ENCODE data around the gene BACE1-AS.
"Not testable (repeated sequence)": the region's sequence is repeated elsewhere in the genome, so short reads cannot be mapped to it uniquely, and the experiment has no call there.

BACE1-AS gene

DNA sequence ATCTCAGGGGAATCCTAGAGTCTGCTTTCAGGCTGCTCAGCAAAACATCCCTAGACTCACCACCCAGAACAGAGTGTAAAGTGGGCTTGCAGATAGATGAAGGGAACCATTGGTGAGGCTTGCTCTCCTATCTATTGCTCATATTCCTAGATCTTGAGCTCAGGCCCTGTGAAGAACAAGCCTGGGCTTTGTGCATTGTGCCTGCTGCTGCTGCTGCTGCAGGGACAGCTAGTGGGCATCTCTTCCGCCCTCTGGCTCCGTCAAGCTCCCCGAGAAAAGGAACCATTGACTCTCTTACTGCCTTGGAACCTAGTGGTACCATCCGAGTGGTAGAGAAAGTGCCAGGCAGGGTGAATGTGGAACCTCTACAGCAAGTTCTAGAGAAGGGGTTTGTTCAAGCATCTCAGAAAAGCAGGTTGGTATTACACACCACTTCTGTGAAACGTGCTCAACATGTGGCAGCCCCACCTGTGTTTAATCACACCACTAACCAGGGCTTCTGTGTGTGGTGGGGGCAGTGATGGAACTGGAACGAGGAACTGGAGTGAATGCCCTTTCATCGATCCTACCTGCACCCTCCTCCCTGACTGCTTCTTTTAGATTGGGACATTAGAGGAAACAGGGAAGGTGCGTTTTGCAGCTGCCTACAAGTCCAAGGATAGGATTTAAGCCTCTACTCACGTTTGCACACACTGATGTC lies 4.4 kb downstream of the BACE1-AS start:
- DNase-seq, result no peak

DNA sequence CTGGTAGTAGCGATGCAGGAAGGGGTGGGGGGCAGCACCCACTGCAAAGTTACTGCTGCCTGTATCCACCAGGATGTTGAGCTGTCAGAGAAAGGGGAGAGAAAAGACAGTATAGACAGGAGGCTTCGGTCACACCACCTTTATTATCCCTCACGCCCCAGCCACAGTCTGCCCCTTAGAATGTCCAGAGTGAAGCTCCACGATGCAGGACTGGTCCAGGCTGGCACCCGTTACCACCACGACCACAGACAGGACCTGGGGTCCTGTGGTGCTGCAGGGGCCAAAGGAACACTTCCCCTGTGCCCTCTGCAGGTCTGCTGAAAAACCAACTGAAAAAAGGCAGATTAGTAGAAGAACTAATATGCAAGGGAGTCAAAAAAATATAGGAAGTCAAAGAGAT lies 5.7 kb downstream of the BACE1-AS start:
- DNase-seq, result no peak

DNA sequence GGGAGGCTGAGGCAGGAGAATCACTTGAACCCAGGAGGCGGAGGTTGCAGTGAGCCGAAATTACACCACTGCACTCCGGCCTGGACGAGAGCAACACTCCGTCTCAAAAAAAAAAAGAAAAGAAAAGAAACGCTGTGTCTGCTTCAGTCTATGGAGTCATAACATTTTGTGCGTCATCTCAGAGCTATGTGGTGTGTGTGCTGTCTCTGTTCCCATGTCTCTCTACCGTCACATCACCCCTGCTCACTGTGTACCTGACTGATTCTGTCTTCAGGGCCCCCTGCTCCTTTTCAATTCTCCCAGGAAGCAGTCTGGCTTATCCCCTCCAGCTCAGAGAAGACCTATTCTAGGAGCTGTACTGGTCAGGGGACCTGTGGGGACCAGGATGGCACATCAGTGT lies 7.0 kb downstream of the BACE1-AS start:
- DNase-seq, result no peak

DNA sequence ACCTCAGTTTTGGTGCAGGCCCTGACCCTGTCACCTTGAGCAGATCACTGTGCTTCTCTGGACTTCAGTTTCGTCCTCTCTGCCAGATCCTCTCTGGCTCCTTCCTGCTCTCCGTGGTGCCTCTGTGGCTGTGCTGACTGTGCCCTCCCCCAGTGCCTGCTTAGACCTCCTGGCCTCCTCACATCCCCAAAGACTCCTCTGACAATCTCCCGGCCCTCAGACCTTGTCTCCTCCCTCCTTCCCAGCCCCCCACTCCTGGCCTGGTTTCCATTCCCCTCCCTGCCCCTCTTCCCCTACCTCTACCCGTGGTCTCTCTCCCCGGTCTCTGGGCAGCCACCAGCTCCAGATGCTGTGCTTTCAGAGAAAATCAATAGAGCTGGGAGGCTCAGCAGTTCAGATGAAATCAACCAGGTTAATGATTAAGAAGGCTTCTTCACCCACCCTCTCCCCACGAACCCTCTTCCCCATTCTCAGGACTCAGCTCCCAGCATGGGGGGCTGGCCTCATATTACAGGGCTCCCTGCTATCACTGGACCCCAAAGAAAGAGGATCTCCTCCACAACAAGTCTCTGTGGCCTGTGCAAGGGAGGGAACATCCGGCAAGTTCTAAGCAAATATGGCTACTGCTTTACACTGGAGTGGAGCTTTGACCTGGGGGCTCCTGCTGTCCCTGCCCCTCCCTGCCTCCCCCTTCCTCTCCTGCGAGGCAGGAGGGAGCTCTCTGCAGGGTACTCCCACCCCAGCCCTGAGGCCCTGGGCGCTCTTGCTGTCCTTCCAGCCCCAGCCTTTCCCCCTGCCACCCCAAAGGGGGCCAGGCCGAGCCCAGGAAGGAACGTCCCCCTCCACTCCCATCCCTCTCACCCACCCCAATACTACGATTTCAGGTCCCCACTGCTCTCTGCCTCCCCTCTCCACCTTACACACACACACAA lies 8.5 kb downstream of the BACE1-AS start:
- no peak for DNase-seq

DNA sequence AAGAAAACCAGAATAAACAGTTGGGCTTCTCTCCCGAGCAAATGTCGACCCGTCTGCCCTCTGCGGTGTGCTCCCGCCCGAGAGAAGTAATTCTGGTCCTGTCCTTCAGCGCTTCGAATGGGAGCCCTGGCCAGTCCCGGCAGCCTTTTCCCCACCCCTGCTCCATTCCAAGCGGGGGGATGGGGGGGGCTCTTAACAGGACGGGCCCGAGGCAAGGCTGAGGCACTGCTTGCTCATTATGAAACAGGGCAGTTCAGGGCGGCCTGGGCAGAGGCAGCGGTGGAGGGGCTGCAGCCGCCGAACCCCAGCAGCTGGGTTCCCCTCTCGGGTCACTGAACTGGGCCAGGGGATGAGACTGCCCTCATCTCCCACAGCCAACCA lies 9.1 kb downstream of the BACE1-AS start:
- DNase-seq, result no peak

DNA sequence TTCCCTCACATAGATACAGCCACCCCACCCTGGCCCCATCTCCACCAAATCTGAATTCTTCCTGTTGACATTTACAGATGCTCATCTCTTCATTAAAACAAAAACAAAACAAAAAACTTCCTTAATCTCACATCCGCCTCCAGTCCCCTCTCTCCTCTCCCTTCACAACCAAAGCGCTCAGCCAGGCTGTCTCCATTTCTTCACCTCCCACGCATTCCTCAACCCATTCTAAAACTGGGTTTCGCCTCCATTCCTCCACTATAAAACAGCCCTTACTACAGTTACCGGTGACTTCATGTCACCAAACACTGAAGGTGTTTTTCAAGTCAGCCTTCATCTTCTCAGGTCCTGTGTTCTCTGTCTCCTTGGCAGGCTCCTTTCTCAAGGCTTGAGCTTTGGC lies 9.6 kb downstream of the BACE1-AS start:
- no peak for DNase-seq

DNA sequence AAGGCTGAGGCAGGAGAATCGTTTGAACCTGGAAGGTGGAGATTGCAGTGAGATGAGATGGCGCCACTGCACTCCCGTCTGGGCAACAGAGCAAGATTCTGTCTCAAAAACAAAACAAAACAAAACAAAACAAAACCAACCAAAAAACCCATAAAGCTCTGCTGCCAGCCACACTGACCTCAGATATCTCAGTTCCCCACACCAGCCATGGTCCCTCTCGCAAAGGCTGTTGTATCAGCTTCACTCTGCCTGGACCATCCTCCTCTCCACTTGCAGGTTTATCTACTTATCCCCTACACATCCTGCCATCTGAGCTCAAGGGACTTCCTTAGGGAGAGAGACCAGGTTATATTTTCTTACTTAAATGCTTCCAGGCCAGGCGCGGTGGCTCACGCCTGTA lies 11.1 kb downstream of the BACE1-AS start:
- DNase-seq, result no peak

DNA sequence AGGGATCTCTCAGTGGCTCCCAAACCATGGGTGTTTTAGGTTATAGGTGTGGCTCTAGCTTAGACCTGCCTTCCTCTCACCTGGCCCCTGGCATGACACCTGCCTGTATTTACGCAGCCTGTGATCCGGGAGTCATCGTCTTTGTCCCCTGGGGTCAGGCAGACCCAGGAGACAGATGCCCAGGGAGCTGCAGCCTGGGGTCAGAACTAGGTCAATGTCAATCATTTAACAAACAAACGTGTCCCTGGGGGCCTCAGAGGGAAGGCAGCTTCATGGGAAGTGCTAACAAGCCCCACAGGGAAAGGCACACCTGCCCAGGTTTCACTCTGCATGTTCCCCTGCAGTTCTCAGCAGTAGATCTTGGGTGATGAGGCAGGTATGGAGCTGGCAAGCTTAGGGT lies 12.0 kb downstream of the BACE1-AS start:
- DNase-seq, result no peak

DNA sequence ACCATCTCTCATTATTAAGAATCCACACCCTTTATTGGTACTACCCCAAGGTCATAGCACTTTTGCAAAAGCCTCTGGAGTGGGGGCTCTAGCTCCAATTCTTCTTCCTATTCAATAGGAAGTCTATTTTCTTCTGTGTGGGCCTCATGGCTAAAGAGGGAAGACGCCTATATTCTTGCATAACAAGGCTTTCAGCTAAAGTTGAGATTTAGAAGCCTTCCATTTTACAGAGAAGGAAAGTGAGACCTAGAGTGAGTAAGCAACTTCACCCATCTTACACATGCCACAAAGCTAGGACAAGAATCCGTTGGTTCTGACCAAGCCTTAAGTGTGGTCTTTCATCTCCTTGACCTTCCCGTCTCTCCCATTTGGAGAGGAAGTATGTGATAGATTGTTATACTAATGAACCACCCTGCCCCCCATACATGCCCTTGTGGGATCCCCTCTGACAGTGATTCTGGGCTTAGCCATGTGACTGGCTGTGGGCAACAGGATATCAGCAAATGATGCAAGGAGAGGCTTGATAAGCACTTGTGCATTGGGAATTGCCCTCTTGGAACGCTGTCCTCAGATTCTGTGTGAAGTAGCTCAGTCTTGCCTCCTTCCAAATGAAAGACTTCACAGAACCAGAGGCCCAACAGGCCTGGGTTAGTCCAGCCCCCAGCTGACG lies 12.6 kb downstream of the BACE1-AS start:
- no peak for DNase-seq

DNA sequence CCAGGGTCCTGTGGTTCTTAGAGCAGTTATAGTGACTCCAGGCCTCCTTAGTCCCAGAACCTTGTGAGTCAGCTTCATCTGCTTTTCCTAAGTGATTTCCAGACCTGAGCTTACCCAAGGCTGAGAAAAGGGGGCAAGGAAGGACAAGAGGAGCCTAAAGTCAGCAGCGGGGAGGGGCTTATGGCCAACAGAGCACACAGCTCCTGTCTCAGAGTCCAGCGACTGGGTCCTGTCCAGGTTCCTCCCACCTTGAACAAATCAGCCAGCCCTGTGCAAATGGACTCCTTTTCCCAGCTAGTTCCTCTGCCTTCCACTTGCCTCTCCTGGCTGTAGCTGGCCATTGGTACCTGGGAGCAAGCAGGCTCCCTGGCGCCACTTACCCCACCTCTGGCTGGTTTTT lies 14.0 kb downstream of the BACE1-AS start:
- no peak for DNase-seq

DNA sequence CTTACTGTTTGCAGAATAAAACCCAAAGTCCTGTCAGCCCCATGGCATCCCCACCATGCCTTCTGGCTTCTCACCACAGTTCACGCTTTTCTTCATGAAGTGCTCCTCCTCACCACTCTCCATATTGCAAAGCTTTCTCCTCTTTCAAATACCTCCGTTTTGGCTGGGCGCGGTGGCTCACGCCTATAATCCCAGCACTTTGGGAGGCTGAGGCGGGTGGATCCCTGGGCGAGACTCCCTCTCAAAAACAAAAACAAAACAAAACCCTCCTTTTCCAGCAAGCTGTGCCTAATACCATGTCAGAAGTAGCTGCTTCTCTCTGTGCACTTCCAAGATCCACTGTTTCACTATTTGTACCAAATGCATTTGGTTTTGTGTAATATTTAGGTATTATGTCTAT lies 18.2 kb downstream of the BACE1-AS start:
- DNase-seq, result no peak

DNA sequence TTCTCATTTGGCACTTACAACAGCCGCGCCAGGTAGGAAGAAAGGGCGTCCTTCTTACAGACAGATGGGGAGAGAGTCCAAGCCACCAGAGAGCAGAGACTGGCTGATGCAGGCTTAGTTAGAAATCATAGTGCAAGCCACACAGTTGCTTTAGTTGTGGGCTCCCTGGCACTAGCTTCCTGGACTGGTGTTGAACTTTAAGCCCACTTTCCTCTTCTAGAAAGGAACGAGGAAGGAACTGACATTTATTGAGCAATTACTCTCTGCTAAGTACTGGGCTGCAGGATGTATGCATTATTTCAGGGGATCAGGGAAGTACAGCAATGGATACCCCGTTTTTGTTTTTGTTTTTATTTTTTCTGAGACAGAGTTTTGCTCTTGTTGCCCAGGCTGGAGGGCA lies 21.9 kb downstream of the BACE1-AS start:
- no peak for DNase-seq

DNA sequence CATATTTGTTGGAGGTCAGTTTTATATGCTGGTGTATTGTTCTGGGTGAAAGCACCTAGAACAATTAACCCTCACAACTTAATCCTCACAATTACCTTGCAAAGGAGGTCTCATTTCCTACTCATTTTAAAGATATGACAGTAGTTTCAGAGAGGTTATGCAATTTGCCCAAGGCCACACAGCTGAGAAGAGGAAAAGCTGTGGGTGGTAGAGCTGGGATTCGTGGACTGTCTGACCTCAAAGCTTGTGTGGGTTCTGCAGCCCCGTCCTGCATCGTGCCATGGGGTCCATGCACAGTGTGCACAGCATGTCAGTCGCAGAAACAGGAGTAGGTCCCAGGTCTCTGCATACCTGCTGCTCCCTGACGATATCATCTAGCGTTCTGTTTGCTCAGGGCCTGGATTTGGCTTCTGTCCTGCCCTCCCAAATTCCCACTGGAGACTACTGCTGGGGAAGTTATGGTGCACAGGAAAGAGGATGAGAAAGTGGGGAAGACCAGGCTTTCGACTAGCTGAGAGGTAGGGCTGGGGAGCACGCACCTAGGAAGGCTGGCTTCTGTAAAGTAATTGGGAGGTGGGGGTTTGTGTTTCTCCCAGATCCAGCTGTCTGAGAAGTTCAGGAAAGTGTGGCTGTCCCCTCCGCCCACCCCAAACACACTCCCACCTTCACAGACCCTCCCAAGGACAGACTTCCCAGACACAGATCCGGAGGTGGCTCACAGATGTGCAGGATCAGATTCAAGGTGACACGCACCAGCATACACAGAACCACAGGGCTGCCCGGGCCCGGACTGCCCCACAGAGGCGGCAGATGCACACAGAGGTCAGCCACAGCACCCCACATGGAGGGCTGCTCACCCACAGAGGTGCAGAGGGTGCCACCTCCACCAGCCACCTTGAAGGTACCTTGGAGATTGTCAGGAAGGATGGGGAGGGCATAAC lies 23.0 kb downstream of the BACE1-AS start:
- no peak for DNase-seq

DNA sequence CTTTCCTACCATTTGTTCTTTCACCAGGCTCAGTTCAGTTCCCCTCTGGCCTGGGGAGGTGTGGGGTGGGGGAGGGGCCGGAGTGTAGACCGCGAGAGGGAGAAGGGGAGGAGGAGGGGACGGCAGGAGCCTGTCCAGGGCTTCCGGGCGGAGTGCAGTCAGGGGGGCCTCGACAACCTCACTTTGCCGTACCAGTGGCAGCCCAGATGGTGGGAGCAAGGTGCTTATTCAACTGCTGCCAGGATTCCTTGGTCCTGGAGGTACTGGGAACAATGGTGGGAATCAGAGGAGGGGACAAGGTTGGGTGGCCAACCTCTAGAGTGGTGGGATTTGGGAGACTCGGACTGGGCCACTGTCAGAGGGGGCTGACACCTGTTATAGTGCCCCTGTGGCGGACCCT lies 23.7 kb downstream of the BACE1-AS start:
- DNase-seq, result no peak

DNA sequence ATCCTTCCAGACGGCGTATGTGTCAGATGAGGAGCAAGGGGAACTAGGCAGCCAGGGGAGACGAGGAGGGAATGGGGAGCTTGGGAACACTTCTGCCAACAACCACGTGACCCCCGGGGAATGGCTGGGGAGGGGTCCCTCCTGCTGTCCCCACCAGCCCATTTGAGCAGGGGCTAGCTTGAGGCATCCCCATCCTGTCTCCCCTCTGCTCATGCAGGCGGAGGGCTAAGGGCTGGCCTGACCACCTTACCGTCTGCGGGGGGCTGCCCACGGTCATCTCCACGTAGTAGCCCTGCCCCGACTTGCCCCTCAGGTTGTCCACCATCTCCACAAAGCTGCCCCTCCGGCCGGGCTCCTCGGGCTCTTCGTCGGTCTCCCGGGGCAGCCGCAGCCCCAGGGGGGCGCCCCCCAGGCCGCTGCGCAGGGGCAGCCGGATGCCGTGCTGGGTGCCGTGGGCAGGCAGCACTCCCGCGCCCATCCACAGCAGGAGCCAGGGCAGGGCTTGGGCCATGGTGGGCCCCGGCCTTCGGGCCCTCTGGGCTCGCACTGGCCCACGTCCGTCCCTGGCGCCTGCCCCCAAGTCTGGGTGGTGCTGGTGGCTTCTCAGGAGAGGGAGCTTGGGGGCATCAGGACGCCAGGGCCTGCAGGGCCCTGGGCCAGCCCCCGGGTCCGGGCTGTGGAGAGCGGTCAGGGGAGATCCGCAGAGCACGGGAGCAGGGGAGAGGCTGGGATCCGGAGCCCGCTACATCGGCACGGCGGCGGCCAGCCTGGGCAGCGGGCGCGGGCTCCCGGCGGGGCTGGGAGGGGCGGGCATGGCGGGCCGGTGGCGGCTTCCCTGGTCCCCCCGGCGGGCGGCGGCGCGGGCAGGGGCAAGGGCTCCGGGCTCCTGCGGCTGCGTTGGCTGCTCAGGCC lies 24.4 kb downstream of the BACE1-AS start:
- DNase-seq, result no peak

DNA sequence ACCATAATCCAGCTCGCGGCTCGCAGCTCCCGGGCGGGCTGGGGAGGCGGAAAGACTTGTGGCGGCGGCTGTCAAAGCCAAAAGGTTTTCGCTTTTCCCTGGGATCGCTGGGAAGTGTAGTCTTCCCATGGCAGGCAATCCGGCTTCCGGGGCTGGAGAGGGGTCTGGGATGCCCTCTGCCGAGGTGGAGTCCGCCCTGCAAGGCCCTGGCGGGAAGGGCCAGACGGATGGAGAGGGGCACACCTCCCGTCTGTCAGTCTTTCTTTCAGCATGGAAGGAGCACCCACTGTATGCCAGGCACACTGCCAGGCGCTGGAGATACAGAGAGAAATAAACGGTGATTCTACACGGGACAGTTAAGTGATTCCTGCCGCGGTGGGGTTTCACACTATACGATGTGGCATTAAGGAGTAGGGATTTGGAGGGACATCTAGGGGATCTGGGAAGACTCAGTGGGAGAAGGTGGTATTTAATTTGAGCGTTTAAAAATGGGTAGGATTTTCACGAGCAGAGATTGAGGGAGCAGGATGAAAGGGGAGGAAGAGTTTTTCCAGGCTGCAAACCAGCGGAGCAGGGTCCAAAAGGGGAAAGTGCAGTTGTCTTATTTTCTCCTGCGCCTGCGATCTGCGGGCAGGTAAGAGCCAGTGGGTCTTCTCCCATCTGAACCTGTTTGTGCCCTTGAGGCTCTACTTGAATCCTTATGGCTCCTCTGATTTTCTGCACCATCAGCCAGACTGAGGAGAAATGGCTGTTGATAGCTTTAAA lies 25.2 kb downstream of the BACE1-AS start, which contains the start of gene BACE1:
Gene BACE1, minus strand, starts transcription at position 60 of the 765 bp plus-strand sequence. CDS start 461 bp downstream, outside the sequence.
- DNase-seq, result peak; percentile 38 to 67

DNA sequence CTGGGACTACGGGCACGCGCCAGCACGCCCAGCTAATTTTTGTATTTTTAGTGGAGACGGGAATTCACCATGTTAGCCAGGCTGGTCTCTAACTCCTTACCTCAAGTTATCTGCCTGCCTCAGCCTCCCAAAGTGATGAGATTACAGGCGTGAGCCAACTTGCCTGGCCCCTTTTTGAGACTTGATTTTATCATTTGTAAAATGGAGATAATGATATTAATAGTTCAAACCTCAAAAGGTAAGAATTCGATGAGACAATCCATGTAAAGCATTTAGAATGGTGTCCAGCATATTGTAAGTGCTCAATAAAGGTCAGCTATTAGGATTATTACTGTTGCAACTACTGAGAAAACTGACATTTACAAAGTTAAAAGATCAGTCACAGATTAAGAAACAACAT lies 27.6 kb downstream of the BACE1-AS start:
- no peak for DNase-seq

DNA sequence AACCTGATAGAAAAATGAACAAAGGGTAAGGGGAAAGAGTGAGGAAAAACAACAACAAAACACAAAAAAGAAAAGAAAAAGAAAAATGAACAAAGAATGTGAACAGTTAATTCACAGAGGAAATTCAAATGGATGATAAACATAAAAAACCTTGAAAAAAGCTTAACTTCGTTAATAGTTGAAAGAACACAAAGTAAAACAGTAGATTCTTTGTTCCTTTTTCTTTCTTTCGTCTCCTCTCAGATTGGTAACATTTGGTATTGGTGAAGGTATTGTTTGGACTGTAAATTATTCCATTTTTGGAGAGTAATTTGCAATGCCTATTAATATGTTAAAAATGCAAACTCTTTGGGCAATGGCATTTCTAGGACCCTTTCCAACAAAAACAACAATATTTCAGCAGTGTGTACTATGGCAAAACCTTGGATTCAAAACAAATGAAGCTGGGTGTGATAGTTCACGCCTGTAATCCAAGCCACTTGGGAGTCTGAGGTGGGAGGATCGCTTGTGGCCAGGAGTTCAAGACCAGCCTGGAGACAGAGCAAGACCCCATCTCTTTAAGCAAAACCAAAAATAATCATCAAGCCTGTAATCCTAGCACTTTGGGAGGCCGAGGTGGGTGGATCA lies 28.2 kb downstream of the BACE1-AS start:
- DNase-seq, result no peak

DNA sequence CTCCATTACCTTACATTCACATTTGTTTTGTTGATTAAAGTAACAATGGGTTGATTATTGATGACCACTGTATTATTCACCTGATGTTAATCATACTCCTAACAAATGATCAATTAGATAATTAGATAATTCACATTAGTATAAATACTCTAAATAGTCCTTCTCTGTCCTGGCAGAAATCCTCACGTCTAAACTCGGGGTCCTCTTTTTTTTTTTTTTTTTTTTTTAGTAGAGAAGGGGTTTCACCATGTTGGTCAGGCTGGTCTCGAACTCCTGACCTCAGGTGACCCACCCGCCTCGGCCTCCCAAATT lies 36.1 kb downstream of the BACE1-AS start:
- DNase-seq, result not testable (repeated sequence)

Measured in SW 1271 (cell line).